Measurements from ENCODE around the gene FOXL2NB. TPM values are rescaled to one million over a fixed set of nuclear protein-coding genes. Genes with fewer than 3 reads are reported as not detected.

FOXL2NB gene
- total and polyA plus RNA-seq, 8 donors, result 0.03 TPM; not detected in 7

- Histone ChIP-seq H3K27ac (no peak overlapping the region), H3K9me3 (no peaks in the 10 kb centered on the region), H3K4me1 (peaks cover 6 to 22% (median 17%) of the 10 kb centered on the region in 4 donors), H3K4me3 (no peak overlapping the region), H3K36me3 (no peaks in the 10 kb centered on the region), H3K27me3 (no peaks in the 10 kb centered on the region)
- intact Hi-C loops (cut with DNase I; ENCODE audit: low total_unique reads), result loop anchor here (10.0 kb wide), 1 partner anchor 197 kb away; no protein-coding TSS in a partner anchor
- no peak for DNase-seq
- 57 to 75% (median 71%) methylated on average over 8 of the region's 8 CpGs for WGBS, 5 donors
- no peak for TF ChIP-seq POLR2AphosphoS5 (IDR thresholded peaks at IDR 0.05)
Observed at GRCh38 chr3:138901567-138901966, 45.5 kb upstream of the FOXL2NB start.

GRCh38 chr3:138902171-138902570 is 44.8 kb upstream of the FOXL2NB start:
- TF ChIP-seq EP300 (IDR thresholded peaks at IDR 0.05) (no peak), POLR2A (IDR thresholded peaks at IDR 0.05) (no peak)
- H3K4me3 ChIP-seq, result no peak overlapping the region
- 86 to 100% (median 94%) methylated on average over 1 of the region's 1 CpG for WGBS, 5 donors
- intact Hi-C loops (cut with DNase I; ENCODE audit: low total_unique reads), result loop anchor here (10.0 kb wide), 1 partner anchor 197 kb away; no protein-coding TSS in a partner anchor
- no peaks in the 10 kb centered on the region for H3K36me3 ChIP-seq
- no peaks in the 10 kb centered on the region for H3K9me3 ChIP-seq
- no peak overlapping the region for H3K27ac ChIP-seq
- H3K4me1 ChIP-seq, result peaks cover 6 to 22% (median 17%) of the 10 kb centered on the region in 4 donors
- no peak for DNase-seq
- no peaks in the 10 kb centered on the region for H3K27me3 ChIP-seq

- Histone ChIP-seq H3K36me3 (no peaks in the 10 kb centered on the region), H3K27ac (no peak overlapping the region), H3K4me1 (no peaks in the 10 kb centered on the region), H3K4me3 (no peak overlapping the region), H3K27me3 (no peaks in the 10 kb centered on the region), H3K9me3 (no peaks in the 10 kb centered on the region)
- intact Hi-C loops (cut with DNase I; ENCODE audit: low total_unique reads), result loop anchor here (10.0 kb wide), 1 partner anchor 203 kb away; no protein-coding TSS in a partner anchor
- TF ChIP-seq POLR2AphosphoS5 (IDR thresholded peaks at IDR 0.05), result no peak
- 69 to 90% (median 85%) methylated on average over 3 of the region's 3 CpGs for WGBS, 5 donors
- DNase-seq, result no peak
Observed at GRCh38 chr3:138907539-138907938, 39.5 kb upstream of the FOXL2NB start.

- intact Hi-C loops (cut with DNase I; ENCODE audit: low total_unique reads), result loop anchor here (10.0 kb wide), 1 partner anchor 204 kb away; no protein-coding TSS in a partner anchor
- TF ChIP-seq CTCF (IDR thresholded peaks at IDR 0.05) (no peak), EP300 (IDR thresholded peaks at IDR 0.05) (no peak), POLR2AphosphoS5 (IDR thresholded peaks at IDR 0.05) (no peak), POLR2A (IDR thresholded peaks at IDR 0.05) (no peak)
- Histone ChIP-seq H3K36me3 (no peaks in the 10 kb centered on the region), H3K4me1 (no peaks in the 10 kb centered on the region), H3K27me3 (no peaks in the 10 kb centered on the region), H3K9me3 (no peaks in the 10 kb centered on the region), H3K27ac (no peak overlapping the region), H3K4me3 (no peak overlapping the region)
- no peak for DNase-seq
- WGBS, 5 donors, result 83 to 95% (median 90%) methylated on average over 5 of the region's 5 CpGs
Observed at GRCh38 chr3:138908846-138909245, 38.2 kb upstream of the FOXL2NB start.

- no peaks in the 10 kb centered on the region for H3K27me3 ChIP-seq
- DNase-seq, result no peak
- intact Hi-C loops (cut with DNase I; ENCODE audit: low total_unique reads), result loop anchor here (10.0 kb wide), 2 partner anchors 75 to 205 kb away; partner anchors contain the start of gene PIK3CB
- no peak overlapping the region for H3K27ac ChIP-seq
- no peaks in the 10 kb centered on the region for H3K36me3 ChIP-seq
- TF ChIP-seq POLR2AphosphoS5 (IDR thresholded peaks at IDR 0.05) (no peak), POLR2A (IDR thresholded peaks at IDR 0.05) (no peak), EP300 (IDR thresholded peaks at IDR 0.05) (no peak), CTCF (IDR thresholded peaks at IDR 0.05) (no peak)
- H3K4me3 ChIP-seq, result no peak overlapping the region
- H3K4me1 ChIP-seq, result peaks cover 0 to 5% (median 2%) of the 10 kb centered on the region in 4 donors
- no peaks in the 10 kb centered on the region for H3K9me3 ChIP-seq
Observed at GRCh38 chr3:138909904-138910303, 37.1 kb upstream of the FOXL2NB start.

- no peak overlapping the region for H3K4me3 ChIP-seq
Observed at GRCh38 chr3:138911621-138912020, 35.4 kb upstream of the FOXL2NB start.

More at GRCh38 chr3:138911621-138912020, 35.4 kb upstream of the FOXL2NB start:
- no peak for TF ChIP-seq POLR2AphosphoS5 (IDR thresholded peaks at IDR 0.05)
- H3K36me3 ChIP-seq, result no peaks in the 10 kb centered on the region
- intact Hi-C loops (cut with DNase I; ENCODE audit: low total_unique reads), result loop anchor here (10.0 kb wide), 1 partner anchor 77 kb away; the partner anchor contains the start of gene PIK3CB
- no peak overlapping the region for H3K27ac ChIP-seq
- peaks cover 7 to 17% (median 12%) of the 10 kb centered on the region in 4 donors for H3K4me1 ChIP-seq
- no peaks in the 10 kb centered on the region for H3K9me3 ChIP-seq
- H3K27me3 ChIP-seq, result no peaks in the 10 kb centered on the region
- DNase-seq, result no peak
- 79 to 94% (median 93%) methylated on average over 1 of the region's 1 CpG for WGBS, 5 donors

All from stomach (tissue), 9 donors.